Pons (tissue), 1 donor: ENCODE measurements around the gene KCTD15.
A peak's percentile ranks its signal among the peaks of the same experiment; 100 is the strongest.

Experiments used
- DNase-seq: peaks from one replicate; pipeline ENCODE4 v3.0.0-alpha.2; 2016; ENCODE audit warnings: low spot score

KCTD15 gene

GRCh38 chr19:33796164-33796875 lies at the start of gene KCTD15:
Gene KCTD15, plus strand, starts transcription at chr19:33796870. Its CDS starts 3,585 bp downstream, at chr19:33800455.
- DNase-seq = no peak

GRCh38 chr19:33747273-33747672 lies 49.4 kb upstream of the KCTD15 start:
- DNase-seq = no peak

GRCh38 chr19:33748231-33748630 lies 48.4 kb upstream of the KCTD15 start:
- no peak for DNase-seq

GRCh38 chr19:33749016-33749415 lies 47.7 kb upstream of the KCTD15 start:
- no peak for DNase-seq

- no peak for DNase-seq
Measured at GRCh38 chr19:33749619-33750175, 47.0 kb upstream of the KCTD15 start.

GRCh38 chr19:33750587-33751435 lies 45.9 kb upstream of the KCTD15 start:
- no peak for DNase-seq

- no peak for DNase-seq
Measured at GRCh38 chr19:33751436-33751770, 45.3 kb upstream of the KCTD15 start.

- no peak for DNase-seq
Measured at GRCh38 chr19:33752018-33752800, 44.5 kb upstream of the KCTD15 start.

GRCh38 chr19:33752945-33753344 lies 43.7 kb upstream of the KCTD15 start:
- DNase-seq = no peak

- DNase-seq = no peak
Measured at GRCh38 chr19:33754361-33754760, 42.3 kb upstream of the KCTD15 start.

GRCh38 chr19:33755099-33756035 lies 41.3 kb upstream of the KCTD15 start:
- DNase-seq = no peak

GRCh38 chr19:33756177-33756576 lies 40.5 kb upstream of the KCTD15 start:
- DNase-seq = no peak

GRCh38 chr19:33758541-33759013 lies 38.1 kb upstream of the KCTD15 start:
- DNase-seq = peak; percentile 29

GRCh38 chr19:33759356-33759755 lies 37.3 kb upstream of the KCTD15 start:
- no peak for DNase-seq

- DNase-seq = peak; percentile 35
Measured at GRCh38 chr19:33763633-33764371, 32.9 kb upstream of the KCTD15 start.

- no peak for DNase-seq
Measured at GRCh38 chr19:33766623-33767022, 30.0 kb upstream of the KCTD15 start.

- no peak for DNase-seq
Measured at GRCh38 chr19:33767898-33768413, 28.7 kb upstream of the KCTD15 start.

- no peak for DNase-seq
Measured at GRCh38 chr19:33769208-33769607, 27.5 kb upstream of the KCTD15 start.

GRCh38 chr19:33770107-33770506 lies 26.6 kb upstream of the KCTD15 start:
- no peak for DNase-seq
